ENCODE measurements around the gene ASAP3. TPM values are rescaled to one million over a fixed set of nuclear protein-coding genes. Genes with fewer than 3 reads are reported as not detected.

Gene ASAP3
- total and polyA plus RNA-seq, 2 of the 13 experiments (the other 11 are each of a cell fraction or from before 2014, with no cell fraction given): 32.6 to 37.0 TPM

GRCh38 chr1:23424293-23425192 lies 59.4 kb downstream of the ASAP3 start, which contains the start of gene TCEA3:
TCEA3 (minus strand) TSS chr1:23424748; CDS start chr1:23424633, 115 bp downstream.
- peaks cover 2 to 15% of the 10 kb centered on the region in 2 experiments; a peak in 4 of 5 replicates for H3K36me3 ChIP-seq (replicated peaks in 1 of 2; ENCODE audit: control insufficient read depth in 1 of 2, insufficient read depth in 2 of 2, low read length in 2 of 2)
- no TSS peak for BruUV-seq (replicated peaks)
- H3K27me3 ChIP-seq (ENCODE audit: control insufficient read depth in 1 of 2, insufficient read depth in 2 of 2, low read length in 2 of 2): no peaks in the 10 kb centered on the region
- CTCF ChIA-PET (ENCODE audit: low intra/inter-chr PET ratio, low total read pairs): no interaction called here
- POLR2A ChIA-PET: interaction anchor here (0.9 to 3.7 kb wide), 14 partner anchors 13 to 110 kb away, joined by 3 to 22 read pairs (median 4); partner anchors contain the start of genes ASAP3 and HNRNPR
- H2AFZ ChIP-seq (ENCODE audit: low read length): no peak within 1 kb of the TSS
- H3K9me3 ChIP-seq (ENCODE audit: low read length): no peaks in the 10 kb centered on the region
- ATAC-seq (peak; percentile 46), DNase-seq (ENCODE audit: low spot score) (peak; percentile 42), FAIRE-seq (no peak)
- in situ Hi-C loops (cut with HindIII; ENCODE audit: extremely low pct_ligation_motif_present, low pct_unique_long_range_greater_than_20kb) (no loop called here), intact Hi-C loops (cut with micrococcal nuclease; ENCODE audit: unreplicated experiment) (loop anchor here (1.0 kb wide), 1 partner anchor 49 kb away; no protein-coding TSS in a partner anchor)
- peak within 1 kb of the TSS; percentile 62 to 88 (median 73) for H3K4me3 ChIP-seq (replicated peaks in 1 of 3; ENCODE audit: insufficient read depth in 1 of 3, low read depth in 2 of 3, low read length in 3 of 3)
- peak within 1 kb of the TSS; percentile 78 for H3K4me2 ChIP-seq (ENCODE audit: low read depth, low read length)
- no peaks in the 10 kb centered on the region for H4K20me1 ChIP-seq (ENCODE audit: insufficient read depth, low read length)
- peak within 1 kb of the TSS; percentile 90 for H3K9ac ChIP-seq (ENCODE audit: insufficient read depth, low read depth, low read length)
- 0% methylated on average over 23 of the region's 84 CpGs for WGBS (ENCODE audit: low lambda C conversion rate)
- peak within 1 kb of the TSS; percentile 92 for H3K27ac ChIP-seq (ENCODE audit: extremely low read length, insufficient read depth, low read length)
- peaks cover 72% of the 10 kb centered on the region for H3K4me1 ChIP-seq (ENCODE audit: insufficient read depth, low read length)
- H3K79me2 ChIP-seq (ENCODE audit: insufficient read depth, low read length): peaks cover 39% of the 10 kb centered on the region
- TF ChIP-seq ZNF383 (CRISPR knock-in tag; IDR thresholded peaks at IDR 0.05; ENCODE audit: borderline replicate concordance): no peak
- TF ChIP-seq ATF3 (CRISPR knock-in tag; IDR thresholded peaks at IDR 0.05): no peak
- no peak for TF ChIP-seq SNRNP70 (IDR thresholded peaks at IDR 0.05; ENCODE audit: low read depth, low read length)
- no peak for TF ChIP-seq KDM4B (CRISPR knock-in tag; IDR thresholded peaks at IDR 0.05)
- peak; percentile 85 for TF ChIP-seq HNRNPK (IDR thresholded peaks at IDR 0.05; ENCODE audit: low read depth, low read length, poor library complexity, severe bottlenecking)
- TF ChIP-seq NFRKB (IDR thresholded peaks at IDR 0.05): no peak
- TF ChIP-seq MXI1 (IDR thresholded peaks at IDR 0.05; ENCODE audit: borderline replicate concordance, low read depth, low read length): no peak
- no peak for TF ChIP-seq ZNF142 (CRISPR knock-in tag; IDR thresholded peaks at IDR 0.05)
- TF ChIP-seq ZNF747 (CRISPR knock-in tag; IDR thresholded peaks at IDR 0.05; ENCODE audit: borderline replicate concordance): peak; percentile 72
- peak; percentile 35; the same call in 1 of the 2 replicates for TF ChIP-seq GABPB1 (CRISPR knock-in tag; IDR thresholded peaks at IDR 0.05)
- no peak for TF ChIP-seq ZNF549 (CRISPR knock-in tag; IDR thresholded peaks at IDR 0.05)
- no peak for TF ChIP-seq ZNF367 (CRISPR knock-in tag; IDR thresholded peaks at IDR 0.05; ENCODE audit: borderline replicate concordance)
- no peak for TF ChIP-seq FOXC1 (CRISPR knock-in tag; IDR thresholded peaks at IDR 0.05; ENCODE audit: borderline replicate concordance)
- no peak for TF ChIP-seq TOE1 (CRISPR knock-in tag; IDR thresholded peaks at IDR 0.05)
- no peak for TF ChIP-seq ZNF326 (CRISPR knock-in tag; IDR thresholded peaks at IDR 0.05; ENCODE audit: borderline replicate concordance)
- no peak for TF ChIP-seq ZNF18 (CRISPR knock-in tag; IDR thresholded peaks at IDR 0.05; ENCODE audit: insufficient replicate concordance)

All from HepG2 (cell line).